Renal cortex interstitium (tissue), 11 donors: Measurements from ENCODE around the gene OR2AT4. TPM values are rescaled to one million over a fixed set of nuclear protein-coding genes. Genes with fewer than 3 reads are reported as not detected.

Experiments
- DNase-seq, 11 donors: peaks; one replicate each; pipeline ENCODE4 v3.0.0-alpha.2; 2013; ENCODE audit warnings: low read depth in 9 of 11, low spot score in 4 of 11; ENCODE audit errors: extremely low read depth in 1 of 11
- polyA plus RNA-seq, 3 donors: library from polyadenylated mRNA; unstranded; fragments of 120-200 nt; gene quantifications; one replicate each; pipeline ENCODE4 v1.2.1, GENCODE V29; 2013; ENCODE audit not compliant: insufficient read length in 3 of 3

Gene OR2AT4
- polyA plus RNA-seq, 3 donors = 0.03 to 0.05 (median 0.03) TPM

DNA sequence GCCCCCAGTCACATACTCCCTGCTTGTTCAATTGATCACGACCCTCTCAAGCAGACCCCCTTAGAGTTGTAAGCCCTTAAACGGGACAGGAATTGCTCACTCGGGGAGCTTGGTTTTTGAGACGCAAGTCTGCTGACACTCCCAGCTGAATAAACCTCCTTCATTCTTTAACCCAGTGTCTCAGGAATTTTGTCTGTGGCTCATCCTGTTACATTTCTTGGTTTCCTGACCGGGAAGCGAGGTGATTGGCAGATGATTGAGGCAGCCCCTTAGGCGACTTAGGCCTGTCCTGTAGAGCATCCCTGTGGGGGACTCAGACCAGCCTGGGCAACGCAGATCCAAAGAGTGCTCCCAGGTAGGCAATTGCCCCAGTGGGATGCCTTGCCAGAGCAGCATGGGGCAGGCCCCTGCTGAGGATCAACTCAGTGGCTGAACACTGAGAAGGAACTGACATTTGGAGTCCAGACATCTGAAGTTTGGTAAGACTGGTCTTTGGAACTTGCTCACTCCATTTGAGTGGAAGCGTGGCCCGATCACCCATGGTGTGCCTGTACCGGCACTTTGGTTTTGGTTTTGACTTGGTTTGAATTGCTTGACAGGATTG, 56.4 kb downstream of the OR2AT4 start:
- no peak for DNase-seq

DNA sequence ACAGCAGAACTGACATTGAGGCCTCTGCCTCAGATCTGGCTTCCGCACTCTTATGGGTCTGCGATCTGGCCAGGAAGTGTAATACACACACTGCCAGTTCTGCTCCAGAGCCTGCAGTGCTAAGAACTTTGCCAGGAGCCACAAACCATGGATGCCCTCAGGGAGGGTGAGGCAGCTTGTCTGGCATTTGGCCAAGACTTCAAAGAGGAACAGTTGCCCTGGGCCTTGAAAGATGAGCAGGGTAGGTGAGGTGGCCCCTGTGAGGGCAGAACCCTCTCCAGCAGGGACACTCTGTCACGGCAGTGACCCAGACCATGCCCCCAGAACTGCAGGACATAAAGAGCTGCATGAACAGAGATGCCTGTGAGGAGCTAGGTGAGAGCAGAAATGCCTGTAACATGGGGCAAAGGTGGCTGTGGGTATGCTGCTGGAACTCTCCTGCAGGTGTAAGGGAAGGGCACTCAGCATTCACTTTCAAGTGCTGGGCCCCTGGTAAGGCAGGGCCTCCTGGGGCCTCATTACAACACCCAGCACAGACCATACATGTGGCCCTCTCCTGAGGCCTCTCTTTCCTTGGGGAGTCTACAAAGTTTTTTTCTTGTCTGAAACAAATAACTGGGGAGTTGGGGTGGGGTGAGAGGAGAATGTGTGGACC, 60.6 kb downstream of the OR2AT4 start:
- DNase-seq = peak in 2 of 11 donors; percentile 4 to 14

DNA sequence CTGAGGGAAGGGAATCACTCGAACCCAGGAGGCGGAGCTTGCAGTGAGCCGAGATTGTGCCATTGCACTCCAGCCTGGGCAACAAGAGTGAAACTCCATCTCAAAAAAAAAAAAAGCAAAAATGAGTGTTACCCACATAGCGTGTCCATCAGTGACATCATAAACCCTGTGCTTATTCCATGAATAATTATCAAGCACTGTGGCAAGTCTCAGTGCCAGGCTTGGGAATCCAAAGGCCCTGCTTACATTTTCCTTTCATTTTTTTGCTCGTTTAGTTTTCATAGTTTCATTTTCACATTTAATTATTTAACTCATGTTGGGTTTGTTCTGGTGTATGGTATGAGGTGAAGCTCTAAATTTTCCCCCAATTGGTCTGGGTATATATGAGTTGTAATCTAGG, 61.4 kb downstream of the OR2AT4 start:
- DNase-seq = no peak

DNA sequence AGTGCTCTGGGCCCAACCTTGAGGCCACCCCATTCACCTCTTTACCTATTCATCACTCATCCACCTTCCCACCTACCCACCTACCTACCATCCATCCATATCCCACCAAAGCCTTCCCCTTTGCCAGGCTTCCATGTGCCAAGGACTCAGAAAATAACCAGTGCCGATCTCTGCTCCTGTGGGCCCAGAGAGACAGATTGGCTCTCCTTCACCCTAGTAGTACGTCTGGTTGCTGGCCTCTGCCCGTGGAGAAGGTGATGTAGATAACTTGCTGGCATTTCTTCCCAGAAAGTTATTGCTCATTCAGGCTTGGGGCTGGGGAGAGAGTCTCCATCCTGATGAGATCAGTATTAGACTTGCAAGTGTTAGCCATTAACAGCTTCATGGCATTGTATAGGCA, 62.8 kb downstream of the OR2AT4 start:
- no peak for DNase-seq

DNA sequence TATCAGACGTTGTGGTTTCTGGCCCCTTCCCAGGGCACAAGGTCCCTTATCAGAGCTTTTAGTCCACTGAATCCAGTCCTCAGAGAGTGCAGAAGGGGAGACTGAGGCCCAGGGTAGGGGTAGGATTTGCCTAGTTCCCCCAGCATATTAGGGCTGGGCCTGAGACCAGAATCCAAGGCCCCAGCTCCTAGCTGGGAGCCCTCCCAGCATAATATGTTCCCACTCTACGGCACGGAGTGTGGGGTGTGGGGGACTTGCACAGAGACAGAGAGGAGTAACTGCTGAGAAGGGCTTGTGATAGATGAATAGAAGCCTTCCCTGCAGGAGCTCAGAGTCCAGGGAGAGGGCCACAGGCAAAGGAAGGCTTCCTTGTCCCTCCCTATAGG, 64.1 kb downstream of the OR2AT4 start:
- DNase-seq = no peak

DNA sequence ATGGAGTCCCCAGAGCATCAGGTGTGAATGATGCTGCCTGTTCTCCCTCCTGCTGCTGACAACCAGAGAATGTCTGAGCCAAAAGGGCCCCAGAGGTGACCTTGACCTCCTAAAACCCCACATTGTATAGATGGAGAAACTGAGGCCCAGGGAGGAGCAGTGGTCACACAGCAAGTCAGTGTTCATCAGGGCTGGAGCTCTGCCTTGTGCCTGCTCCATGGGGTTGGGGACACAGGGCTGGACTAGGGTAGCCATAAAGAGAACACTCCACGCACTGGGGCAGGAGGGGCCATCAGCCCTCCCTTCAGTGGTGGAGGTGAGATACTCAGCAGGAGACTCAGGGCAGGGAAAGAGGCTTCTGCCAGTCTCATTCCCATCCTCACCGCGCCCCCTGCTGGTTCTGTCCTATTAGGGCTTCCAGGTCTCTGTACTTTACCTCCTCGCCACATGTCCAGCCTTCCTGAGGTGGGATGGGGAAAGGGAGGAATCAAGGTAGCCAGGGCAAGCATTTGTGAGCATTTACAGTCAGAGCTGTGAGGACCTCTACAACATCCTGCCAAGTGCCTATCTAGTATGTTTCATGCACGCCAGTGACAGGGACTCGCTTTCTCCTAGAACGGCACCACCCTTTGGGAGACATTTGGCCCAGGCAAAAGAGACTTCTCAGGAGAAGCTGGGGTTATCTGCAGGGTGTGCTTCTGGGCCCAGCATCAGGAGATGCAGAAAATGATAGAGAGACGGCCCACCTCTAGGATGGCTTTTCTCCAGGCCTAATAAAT, 64.7 kb downstream of the OR2AT4 start:
- DNase-seq = peak in 5 of 11 donors; percentile 20 to 49 (median 32)

Other genes with a start within 250 kb of the OR2AT4 start
- gene XRRA1, start 147.8 kb downstream of the OR2AT4 start, polyA plus RNA-seq = 10 to 100 TPM in 1 of 3 donors, 1 to 10 TPM in 2; 6.2 to 14.6 (median 9.8) TPM
- gene SPCS2, start 147.6 kb downstream of the OR2AT4 start, polyA plus RNA-seq = 100 to 1,000 TPM; 218 to 225 (median 222) TPM
- gene NEU3, start 107.9 kb downstream of the OR2AT4 start, polyA plus RNA-seq = 10 to 100 TPM; 10.0 to 14.1 (median 10.3) TPM
- 10 to 100 TPM in 2 of 3 donors, 1 to 10 TPM in 1; 7.5 to 11.6 (median 11.3) TPM for gene SLCO2B1, start 54.2 kb upstream of the OR2AT4 start, polyA plus RNA-seq
- under 1 TPM; 0.06 to 0.14 (median 0.11) TPM for gene TPBGL, start 143.9 kb upstream of the OR2AT4 start, polyA plus RNA-seq